IMR-90 (cell line): ENCODE results near the gene WDR90.

ENCODE experiments used
- CTCF ChIP-seq: conservative IDR thresholded peaks from 2 replicates; pipeline ENCODE4 v1.5.1; 2012; ENCODE audit warnings: mild to moderate bottlenecking, low read depth, low read length, improper control_type of control experiment
- POLR2A ChIP-seq: IDR thresholded peaks from 2 replicates; pipeline ENCODE4 v1.6.1; 2012; ENCODE audit warnings: mild to moderate bottlenecking, low read depth, low read length

GRCh38 chr16:711084-711483 lies 61.9 kb downstream of the WDR90 start:
- TF ChIP-seq POLR2A (no peak), CTCF (no peak)
